CD4-positive, alpha-beta T cell treated with Interleukin-15 for 1 hour (primary cell): Measurements from ENCODE around the gene TARM1.

ENCODE experiments used
- DNase-seq: peaks from one replicate; pipeline ENCODE4 v3.0.0-alpha.2; 2020

Gene TARM1

DNA sequence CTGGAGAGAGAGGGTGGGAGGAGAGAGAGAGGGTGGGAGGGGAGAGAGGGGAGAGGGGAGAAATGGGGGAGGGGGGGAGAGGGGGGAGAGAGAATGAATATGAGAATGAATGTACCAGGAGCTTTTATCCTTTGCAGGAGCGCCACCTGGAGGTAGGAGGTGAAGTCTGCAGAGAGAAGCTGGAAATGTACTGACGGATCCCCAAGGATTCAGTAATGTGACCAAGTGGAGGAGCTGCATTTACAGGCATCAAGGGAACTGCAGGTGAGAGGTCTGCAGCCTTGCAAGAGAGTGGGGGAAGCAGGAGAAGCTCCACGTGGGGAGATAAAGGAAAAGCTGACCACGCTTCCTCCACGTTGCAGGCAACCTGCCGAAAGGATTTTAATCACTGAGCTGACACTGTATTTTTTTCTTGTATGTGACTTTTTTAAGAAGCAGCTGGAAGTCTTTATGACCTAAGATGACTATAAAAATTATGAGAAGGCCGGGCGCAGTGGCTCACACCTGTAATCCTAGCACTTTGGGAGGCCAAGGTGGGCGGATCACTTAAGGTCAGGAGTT lies 51.2 kb downstream of the TARM1 start:
- peak; percentile 34 for DNase-seq

DNA sequence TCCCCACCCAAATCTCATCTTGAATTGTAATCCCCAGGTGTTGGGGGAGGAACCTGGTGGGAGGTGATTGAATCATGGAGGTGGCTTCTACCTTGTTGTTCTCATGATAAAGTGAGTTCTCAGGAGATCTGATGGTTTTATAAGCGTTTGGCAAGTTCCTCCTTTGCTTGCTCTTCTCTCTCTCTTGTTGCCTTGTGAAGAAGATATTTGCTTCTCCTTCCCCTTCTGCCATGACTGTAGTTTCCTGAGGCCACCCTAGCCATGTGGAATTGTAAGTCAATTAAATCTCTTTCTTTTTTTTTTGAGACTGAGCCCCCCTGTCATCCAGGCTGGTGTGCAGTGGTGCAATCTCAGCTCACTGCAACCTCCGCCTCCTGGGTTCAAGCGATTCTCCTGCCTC lies 51.9 kb downstream of the TARM1 start:
- DNase-seq: no peak

DNA sequence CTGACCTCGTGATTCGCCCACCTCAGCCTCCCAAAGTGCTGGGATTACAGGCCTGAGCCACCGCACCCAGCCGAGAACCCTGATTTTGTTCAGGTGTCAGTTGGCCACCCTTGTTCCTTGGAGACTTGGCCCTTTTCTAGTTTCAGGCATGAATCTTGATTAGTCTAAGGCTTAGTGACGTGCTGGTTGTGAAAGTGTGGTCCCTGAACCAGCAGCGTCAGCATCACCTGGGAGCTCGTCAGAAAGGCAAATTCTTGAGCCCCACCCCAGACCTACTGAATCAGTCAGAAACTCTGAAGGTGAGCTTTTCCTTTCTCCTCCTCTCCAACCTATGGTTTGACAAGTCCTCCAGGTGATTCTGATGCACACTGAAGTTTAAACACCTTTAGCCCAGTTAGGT lies 54.5 kb downstream of the TARM1 start:
- no peak for DNase-seq

DNA sequence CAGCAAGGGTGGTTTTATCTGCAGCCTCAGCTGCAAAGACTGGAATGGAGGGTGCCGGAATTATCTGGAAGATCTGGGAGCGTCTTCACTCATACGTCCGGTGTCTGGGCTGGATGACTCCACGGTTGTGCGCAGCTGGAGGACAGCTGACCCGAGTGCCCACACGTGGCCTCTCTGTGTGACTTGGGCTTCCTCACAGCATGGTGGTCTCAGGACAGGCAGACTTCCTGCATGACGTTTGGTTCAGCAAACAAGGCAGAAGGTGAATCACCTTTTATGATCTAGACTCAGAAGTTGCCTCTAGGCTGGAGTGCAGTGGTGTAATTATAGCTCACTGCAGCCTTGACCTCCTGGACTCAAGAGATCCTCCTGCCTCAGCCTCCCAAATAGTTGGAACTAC lies 56.5 kb downstream of the TARM1 start:
- DNase-seq: no peak

DNA sequence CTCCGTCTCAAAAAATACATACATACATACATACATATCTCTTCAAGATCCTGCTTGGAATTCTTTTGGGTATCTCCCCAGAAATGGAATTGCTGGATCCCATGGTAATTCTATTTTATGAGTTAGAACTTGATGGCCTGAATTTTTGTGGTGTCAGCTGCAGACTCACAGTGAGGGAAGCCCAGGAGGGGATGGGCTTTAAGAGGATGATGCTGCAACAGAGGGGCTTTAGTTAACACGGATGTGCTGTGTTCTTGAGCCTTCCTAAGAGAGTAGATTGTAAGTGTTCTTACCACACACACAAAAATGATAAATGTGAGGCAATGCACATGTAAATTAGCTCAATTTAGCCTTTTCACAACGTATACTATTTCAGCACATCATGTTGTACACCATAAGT lies 58.0 kb downstream of the TARM1 start:
- DNase-seq: no peak

DNA sequence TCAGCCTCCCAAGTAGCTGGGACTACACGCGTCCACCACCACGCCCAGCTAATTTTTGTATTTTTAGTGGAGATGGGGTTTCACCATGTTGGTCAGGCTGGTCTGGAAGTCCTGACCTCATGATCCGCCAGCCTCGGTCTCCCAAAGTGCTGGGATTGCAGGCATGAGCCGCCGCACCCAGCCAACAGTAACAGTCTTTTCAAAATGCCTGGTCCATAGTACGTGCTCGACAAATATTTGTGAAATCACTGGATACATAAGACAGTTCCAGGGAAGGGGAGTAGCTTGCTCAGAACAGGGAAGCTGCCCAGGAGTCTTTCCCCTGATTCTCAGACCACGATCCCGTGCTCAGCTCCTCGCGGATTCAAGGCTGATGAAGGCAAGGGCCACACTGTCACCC lies 59.2 kb downstream of the TARM1 start:
- no peak for DNase-seq

DNA sequence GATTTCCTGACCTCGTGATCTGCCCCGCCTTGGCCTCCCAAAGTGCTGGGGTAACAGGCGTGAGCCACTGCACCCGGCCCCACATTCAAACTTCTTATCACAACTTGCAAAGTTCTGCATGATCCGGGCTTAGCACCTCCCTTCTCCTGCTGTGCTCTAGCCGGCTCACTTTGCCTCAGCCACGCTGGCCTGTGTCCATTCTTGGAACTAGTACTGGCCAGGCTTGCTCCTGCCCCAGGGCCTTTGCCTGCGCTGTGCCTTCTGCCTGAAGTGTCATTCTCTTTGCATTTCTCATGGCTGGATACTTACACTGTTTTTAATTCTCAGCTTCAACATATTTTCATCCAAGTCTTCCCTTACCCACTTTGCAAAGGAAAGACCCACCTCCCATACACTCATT lies 59.8 kb downstream of the TARM1 start:
- no peak for DNase-seq
